Gastroesophageal sphincter (tissue), 4 donors: ENCODE data around the gene FCHSD1. TPM values are rescaled to one million over a fixed set of nuclear protein-coding genes. Genes with fewer than 3 reads are reported as not detected.

ENCODE experiments used
- ATAC-seq: fragments of 150-250 bp; one replicate; pipeline ENCODE4 v1.9.1; 2016; ENCODE audit warnings: mild to moderate bottlenecking, moderate library complexity
- H3K27ac ChIP-seq, 4 donors: fragments of 200-600 bp; sonication (generic) in 3 of 4; 1 replicate in 3 of 4; 2 replicates in 1 of 4; pipeline ENCODE4 v1.5.1; 2016 to 2019
- H3K27me3 ChIP-seq: fragments of 200-600 bp; sonication (generic); one replicate; pipeline ENCODE4 v1.5.1; 2019
- H3K36me3 ChIP-seq, 2 donors: fragments of 200-600 bp; sonication (generic); one replicate each; pipeline ENCODE4 v1.5.1; 2019; ENCODE audit warnings: control low read depth in 1 of 2
- H3K4me1 ChIP-seq, 3 donors: fragments of 200-600 bp; sonication (generic); 1 replicate in 2 of 3; 2 replicates in 1 of 3; pipeline ENCODE4 v1.5.1; 2016 to 2019; ENCODE audit warnings: control low read depth in 2 of 3
- H3K4me3 ChIP-seq, 2 donors: fragments of 200-600 bp; sonication (generic); one replicate each; pipeline ENCODE4 v1.5.1; 2019; ENCODE audit warnings: mild to moderate bottlenecking in 1 of 2, moderate library complexity in 1 of 2
- H3K9me3 ChIP-seq, 3 donors: fragments of 200-600 bp; sonication (generic); one replicate each; pipeline ENCODE4 v1.5.1; 2017 to 2019; ENCODE audit warnings: control low read depth in 2 of 3
- EP300 ChIP-seq: sonication (generic); formaldehyde crosslinking; IDR thresholded peaks from one replicate; pipeline ENCODE4 v1.6.1; 2017; ENCODE audit warnings: antibody characterized with exemption, mild to moderate bottlenecking
- POLR2A ChIP-seq, 2 donors: fragments of 450-650 bp; IDR thresholded peaks; one replicate each; pipeline ENCODE4 v1.6.1; 2017; ENCODE audit warnings: antibody characterized with exemption in 2 of 2, mild to moderate bottlenecking in 2 of 2, moderate library complexity in 1 of 2
- POLR2AphosphoS5 ChIP-seq: sonication (generic); formaldehyde crosslinking; IDR thresholded peaks from one replicate; pipeline ENCODE4 v1.6.1; 2017; ENCODE audit warnings: antibody characterized with exemption
- WGBS, 2 donors: methylation state at CpG; one replicate each; pipeline ENCODE4 v1.1.5; 2018; ENCODE audit warnings: low coverage in 1 of 2; 5-methylcytosine and 5-hydroxymethylcytosine counted together
- total RNA-seq, 4 donors: library from RNA; depleted of rRNA; stranded (reverse); fragments of >200 nt; gene quantifications; one replicate each; pipeline ENCODE4 v1.1.0, GENCODE V29; 2016
- TF ChIP-seq, protein P1 (sequence below), 4 experiments: fragments of 200-600 bp in 2 of 4; fragments of 450-650 bp in 2 of 4; sonication (generic) in 1 of 4; IDR thresholded peaks; one replicate each; pipeline ENCODE4 v1.5.1; 2017 to 2019; ENCODE audit warnings: antibody characterized with exemption in 4 of 4, mild to moderate bottlenecking in 2 of 4, moderate library complexity in 2 of 4

FCHSD1 gene
- total RNA-seq, 4 donors from 2014 or later, result 8.2 to 14.8 (median 13.3) TPM

- peaks cover 0 to 6% (median 0%) of the 10 kb centered on the region in 3 donors for H3K4me1 ChIP-seq
- H3K4me3 ChIP-seq, result no peak overlapping the region
- TF ChIP-seq EP300 (no peak), POLR2A (IDR thresholded peaks at IDR 0.05) (no peak), POLR2AphosphoS5 (no peak)
- TF ChIP-seq, protein P1, sequence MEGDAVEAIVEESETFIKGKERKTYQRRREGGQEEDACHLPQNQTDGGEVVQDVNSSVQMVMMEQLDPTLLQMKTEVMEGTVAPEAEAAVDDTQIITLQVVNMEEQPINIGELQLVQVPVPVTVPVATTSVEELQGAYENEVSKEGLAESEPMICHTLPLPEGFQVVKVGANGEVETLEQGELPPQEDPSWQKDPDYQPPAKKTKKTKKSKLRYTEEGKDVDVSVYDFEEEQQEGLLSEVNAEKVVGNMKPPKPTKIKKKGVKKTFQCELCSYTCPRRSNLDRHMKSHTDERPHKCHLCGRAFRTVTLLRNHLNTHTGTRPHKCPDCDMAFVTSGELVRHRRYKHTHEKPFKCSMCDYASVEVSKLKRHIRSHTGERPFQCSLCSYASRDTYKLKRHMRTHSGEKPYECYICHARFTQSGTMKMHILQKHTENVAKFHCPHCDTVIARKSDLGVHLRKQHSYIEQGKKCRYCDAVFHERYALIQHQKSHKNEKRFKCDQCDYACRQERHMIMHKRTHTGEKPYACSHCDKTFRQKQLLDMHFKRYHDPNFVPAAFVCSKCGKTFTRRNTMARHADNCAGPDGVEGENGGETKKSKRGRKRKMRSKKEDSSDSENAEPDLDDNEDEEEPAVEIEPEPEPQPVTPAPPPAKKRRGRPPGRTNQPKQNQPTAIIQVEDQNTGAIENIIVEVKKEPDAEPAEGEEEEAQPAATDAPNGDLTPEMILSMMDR (IDR thresholded peaks at IDR 0.05), result no peak
- peaks cover 3 to 28% of the 10 kb centered on the region in 2 donors for H3K36me3 ChIP-seq
- no peaks in the 10 kb centered on the region for H3K27me3 ChIP-seq
- ATAC-seq, result no peak
- H3K27ac ChIP-seq, result no peak overlapping the region
- 17 to 78% methylated on average over 1 to 2 of the region's 2 CpGs for WGBS, 2 donors
- no peaks in the 10 kb centered on the region for H3K9me3 ChIP-seq
These were observed 61.1 kb downstream of the FCHSD1 start for GRCh38 chr5:141590127-141590526.

Other genes with a start within 250 kb of the FCHSD1 start
- gene PCDHGA9, start 248.6 kb downstream of the FCHSD1 start, total RNA-seq, result 1 to 10 TPM; 3.3 to 8.6 (median 5.9) TPM
- gene PCDHGB6, start 243.4 kb downstream of the FCHSD1 start, total RNA-seq, result 10 to 100 TPM in 1 of 4 donors, 1 to 10 TPM in 3; 5.7 to 11.7 (median 6.5) TPM
- 1 to 10 TPM; 2.9 to 8.2 (median 4.7) TPM for gene PCDHGA10, start 238.4 kb downstream of the FCHSD1 start, total RNA-seq
- gene PCDHGB7, start 233.7 kb downstream of the FCHSD1 start, total RNA-seq, result 10 to 100 TPM; 12.3 to 19.3 (median 15.3) TPM
- gene PCDHGA11, start 230.4 kb downstream of the FCHSD1 start, total RNA-seq, result 10 to 100 TPM in 1 of 4 donors, 1 to 10 TPM in 3; 1.9 to 12.3 (median 3.9) TPM
- gene PCDHGA12, start 220.9 kb downstream of the FCHSD1 start, total RNA-seq, result 10 to 100 TPM in 1 of 4 donors, 1 to 10 TPM in 3; 5.3 to 15.4 (median 9.8) TPM
- 10 to 100 TPM; 52.6 to 95.6 (median 63.2) TPM for gene PCDHGC3, start 175.5 kb downstream of the FCHSD1 start, total RNA-seq
- gene PCDHGC4, start 166.4 kb downstream of the FCHSD1 start, total RNA-seq, result 10 to 100 TPM in 1 of 4 donors, 1 to 10 TPM in 2, under 1 TPM in 1; 0.10 to 12.9 (median 2.4) TPM
- gene PCDHGC5, start 162.3 kb downstream of the FCHSD1 start, total RNA-seq, result 1 to 10 TPM in 3 of 4 donors, under 1 TPM in 1; 0.07 to 5.1 (median 1.8) TPM
- 10 to 100 TPM; 35.2 to 62.3 (median 53.4) TPM for gene DIAPH1, start 32.4 kb downstream of the FCHSD1 start, total RNA-seq
- gene HDAC3, start 14.6 kb downstream of the FCHSD1 start, total RNA-seq, result 10 to 100 TPM; 35.4 to 77.8 (median 37.7) TPM
- gene RELL2, start 14.4 kb downstream of the FCHSD1 start, total RNA-seq, result 1 to 10 TPM; 2.3 to 5.4 (median 2.8) TPM
- gene ARAP3, start 30.8 kb upstream of the FCHSD1 start, total RNA-seq, result 1 to 10 TPM; 5.3 to 7.2 (median 6.2) TPM
- 10 to 100 TPM; 23.0 to 52.8 (median 30.9) TPM for gene PCDH1, start 227.0 kb upstream of the FCHSD1 start, total RNA-seq